ENCODE data around the gene SH3GL1. TPM values are rescaled to one million over a fixed set of nuclear protein-coding genes. Genes with fewer than 3 reads are reported as not detected.

The SH3GL1 gene
- total RNA-seq, 4 donors from 2014 or later, result 109 to 117 (median 112) TPM

DNA sequence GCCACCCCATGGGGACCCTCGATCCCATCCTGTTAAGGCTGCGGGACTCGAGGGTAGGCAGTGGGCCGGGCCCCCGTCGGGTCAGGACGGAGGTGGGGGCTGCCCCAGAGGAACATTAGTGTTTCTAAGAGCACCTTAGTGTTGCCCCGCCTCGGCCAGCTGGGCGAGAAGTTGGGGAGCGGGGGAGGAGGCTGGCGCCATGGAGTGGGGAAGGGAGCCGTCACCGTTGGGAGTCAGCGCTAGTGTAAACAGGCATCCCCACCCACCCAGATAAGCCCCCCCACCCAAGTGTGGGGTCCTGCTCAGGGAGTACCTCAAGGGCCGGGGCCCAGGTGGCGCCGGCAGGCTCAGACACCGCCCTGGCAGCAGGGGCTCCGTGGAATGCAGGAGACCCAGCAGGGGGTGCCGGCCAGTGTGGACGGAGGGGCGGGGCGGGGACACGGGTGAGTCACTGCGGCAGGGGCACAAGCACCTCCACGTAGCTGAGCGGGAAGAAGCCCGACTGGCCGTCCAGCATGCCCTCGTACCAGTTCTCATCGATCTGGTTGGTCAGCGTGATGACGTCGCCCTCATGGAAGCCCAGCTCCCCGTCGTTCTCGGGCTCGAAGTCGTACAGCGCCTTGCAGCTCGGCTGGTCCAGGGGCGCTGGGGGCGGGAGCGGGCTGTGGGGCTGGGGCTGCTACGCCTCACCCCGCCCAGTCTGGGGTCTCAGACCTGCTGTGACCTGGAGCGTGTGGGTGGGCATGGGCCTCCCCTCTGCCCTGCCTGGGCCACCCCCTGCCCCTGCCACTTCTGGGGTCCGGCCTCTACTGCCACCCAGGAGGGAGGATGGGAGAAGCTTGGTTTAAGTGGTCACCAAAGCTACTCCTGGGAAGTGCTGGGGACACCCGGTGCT lies 38.9 kb downstream of the SH3GL1 start:
- TF ChIP-seq POLR2A (IDR thresholded peaks at IDR 0.05), result no peak
- intact Hi-C loops (cut with DNase I; ENCODE audit: low total_unique reads), result no loop called here
- peak in 1 of 2 donors; percentile 84 for DNase-seq (ENCODE audit: low spot score in 2 of 2)
- no peak overlapping the region for H3K4me3 ChIP-seq (ENCODE audit: low read depth, poor library complexity, severe bottlenecking)
- 91 to 92% methylated on average over 45 of the region's 50 CpGs for WGBS, 2 donors

DNA sequence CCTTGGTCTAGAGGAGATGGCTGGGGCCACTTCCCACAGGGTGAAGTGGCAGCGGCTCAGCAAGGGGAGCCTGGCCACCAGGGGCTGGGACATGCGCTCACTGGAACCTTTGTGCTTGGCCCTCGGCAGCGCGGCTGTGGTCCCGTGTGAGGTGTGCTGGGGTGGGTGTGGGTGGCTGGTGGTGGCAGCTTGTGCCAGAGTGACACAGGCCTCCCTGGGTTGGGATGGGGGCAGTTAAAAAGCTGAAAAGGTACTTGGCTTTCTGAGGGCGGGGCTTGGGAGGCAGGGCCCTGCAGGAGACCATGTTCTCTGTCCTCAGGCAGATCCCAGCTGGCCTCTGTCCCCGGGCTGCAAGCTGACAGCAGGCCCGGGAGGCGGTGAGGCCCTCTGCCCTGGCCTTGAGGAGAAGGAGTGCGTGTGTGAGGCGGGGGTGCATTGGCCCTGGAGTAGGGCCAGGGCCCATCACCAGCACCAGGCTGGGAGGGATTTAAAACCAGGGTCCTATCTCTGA lies 39.7 kb downstream of the SH3GL1 start:
- peak in 1 of 2 donors; percentile 83 for DNase-seq (ENCODE audit: low spot score in 2 of 2)
- no peak overlapping the region for H3K4me3 ChIP-seq (ENCODE audit: low read depth, poor library complexity, severe bottlenecking)
- intact Hi-C loops (cut with DNase I; ENCODE audit: low total_unique reads), result no loop called here
- 68 to 78% methylated on average over 12 of the region's 12 CpGs for WGBS, 2 donors
- TF ChIP-seq, protein P1, sequence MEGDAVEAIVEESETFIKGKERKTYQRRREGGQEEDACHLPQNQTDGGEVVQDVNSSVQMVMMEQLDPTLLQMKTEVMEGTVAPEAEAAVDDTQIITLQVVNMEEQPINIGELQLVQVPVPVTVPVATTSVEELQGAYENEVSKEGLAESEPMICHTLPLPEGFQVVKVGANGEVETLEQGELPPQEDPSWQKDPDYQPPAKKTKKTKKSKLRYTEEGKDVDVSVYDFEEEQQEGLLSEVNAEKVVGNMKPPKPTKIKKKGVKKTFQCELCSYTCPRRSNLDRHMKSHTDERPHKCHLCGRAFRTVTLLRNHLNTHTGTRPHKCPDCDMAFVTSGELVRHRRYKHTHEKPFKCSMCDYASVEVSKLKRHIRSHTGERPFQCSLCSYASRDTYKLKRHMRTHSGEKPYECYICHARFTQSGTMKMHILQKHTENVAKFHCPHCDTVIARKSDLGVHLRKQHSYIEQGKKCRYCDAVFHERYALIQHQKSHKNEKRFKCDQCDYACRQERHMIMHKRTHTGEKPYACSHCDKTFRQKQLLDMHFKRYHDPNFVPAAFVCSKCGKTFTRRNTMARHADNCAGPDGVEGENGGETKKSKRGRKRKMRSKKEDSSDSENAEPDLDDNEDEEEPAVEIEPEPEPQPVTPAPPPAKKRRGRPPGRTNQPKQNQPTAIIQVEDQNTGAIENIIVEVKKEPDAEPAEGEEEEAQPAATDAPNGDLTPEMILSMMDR (IDR thresholded peaks at IDR 0.05), result no peak
- TF ChIP-seq POLR2A (IDR thresholded peaks at IDR 0.05), result no peak

DNA sequence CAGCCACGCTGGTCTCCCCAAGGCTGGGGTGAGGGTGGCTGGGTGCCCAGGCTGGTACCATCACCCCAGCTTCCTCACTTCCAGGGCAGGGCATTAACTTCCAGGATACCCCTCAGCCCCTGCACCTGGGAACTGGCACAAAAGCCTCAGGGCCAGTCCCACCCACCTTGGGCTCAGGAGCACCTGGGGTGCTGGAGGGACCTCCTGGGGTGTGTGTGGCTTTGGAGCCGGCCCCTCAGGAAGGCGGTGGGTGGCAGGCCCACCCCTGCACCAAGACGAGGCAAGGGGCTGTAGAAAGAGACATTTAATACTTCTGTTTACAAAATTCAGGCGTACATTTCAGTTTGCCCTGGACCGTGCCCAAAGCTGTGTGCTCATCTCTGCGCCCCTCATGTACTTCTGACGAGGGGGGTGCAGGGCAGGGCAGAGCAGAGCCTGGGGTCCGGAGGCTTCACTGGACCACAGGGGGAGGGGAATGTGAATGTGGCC lies 40.2 kb downstream of the SH3GL1 start:
- TF ChIP-seq POLR2A (IDR thresholded peaks at IDR 0.05), result no peak
- TF ChIP-seq, protein P1 (IDR thresholded peaks at IDR 0.05), result no peak
- intact Hi-C loops (cut with DNase I; ENCODE audit: low total_unique reads), result no loop called here
- WGBS, 2 donors, result 73 to 86% methylated on average over 8 to 9 of the region's 9 CpGs
- H3K4me3 ChIP-seq (ENCODE audit: low read depth, poor library complexity, severe bottlenecking), result no peak overlapping the region
- DNase-seq (ENCODE audit: low spot score in 2 of 2), result no peak

DNA sequence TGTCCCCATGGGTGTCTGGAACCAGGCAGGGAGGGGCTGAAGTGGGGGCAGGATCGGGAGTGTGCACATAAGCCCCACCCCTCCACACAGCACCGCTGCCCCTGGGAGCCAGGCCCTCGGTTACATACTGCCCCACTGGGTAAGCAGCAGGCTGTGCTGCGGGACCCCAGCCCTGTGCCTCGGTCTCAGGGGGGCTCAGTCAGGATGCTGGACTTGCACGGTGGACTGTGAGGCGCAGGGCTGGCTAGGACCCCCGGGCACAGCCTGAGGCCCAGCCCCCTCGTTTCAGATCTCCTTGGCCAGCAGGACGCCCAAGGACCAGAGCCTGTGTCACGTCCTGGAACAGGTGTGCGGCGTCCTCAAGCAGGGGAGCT lies 40.7 kb downstream of the SH3GL1 start:
- intact Hi-C loops (cut with DNase I; ENCODE audit: low total_unique reads), result no loop called here
- no peak for TF ChIP-seq POLR2A (IDR thresholded peaks at IDR 0.05)
- TF ChIP-seq, protein P1 (IDR thresholded peaks at IDR 0.05), result no peak
- no peak overlapping the region for H3K4me3 ChIP-seq (ENCODE audit: low read depth, poor library complexity, severe bottlenecking)
- peak in 1 of 2 donors; percentile 82 for DNase-seq (ENCODE audit: low spot score in 2 of 2)
- 76 to 84% methylated on average over 6 to 9 of the region's 13 CpGs for WGBS, 2 donors

DNA sequence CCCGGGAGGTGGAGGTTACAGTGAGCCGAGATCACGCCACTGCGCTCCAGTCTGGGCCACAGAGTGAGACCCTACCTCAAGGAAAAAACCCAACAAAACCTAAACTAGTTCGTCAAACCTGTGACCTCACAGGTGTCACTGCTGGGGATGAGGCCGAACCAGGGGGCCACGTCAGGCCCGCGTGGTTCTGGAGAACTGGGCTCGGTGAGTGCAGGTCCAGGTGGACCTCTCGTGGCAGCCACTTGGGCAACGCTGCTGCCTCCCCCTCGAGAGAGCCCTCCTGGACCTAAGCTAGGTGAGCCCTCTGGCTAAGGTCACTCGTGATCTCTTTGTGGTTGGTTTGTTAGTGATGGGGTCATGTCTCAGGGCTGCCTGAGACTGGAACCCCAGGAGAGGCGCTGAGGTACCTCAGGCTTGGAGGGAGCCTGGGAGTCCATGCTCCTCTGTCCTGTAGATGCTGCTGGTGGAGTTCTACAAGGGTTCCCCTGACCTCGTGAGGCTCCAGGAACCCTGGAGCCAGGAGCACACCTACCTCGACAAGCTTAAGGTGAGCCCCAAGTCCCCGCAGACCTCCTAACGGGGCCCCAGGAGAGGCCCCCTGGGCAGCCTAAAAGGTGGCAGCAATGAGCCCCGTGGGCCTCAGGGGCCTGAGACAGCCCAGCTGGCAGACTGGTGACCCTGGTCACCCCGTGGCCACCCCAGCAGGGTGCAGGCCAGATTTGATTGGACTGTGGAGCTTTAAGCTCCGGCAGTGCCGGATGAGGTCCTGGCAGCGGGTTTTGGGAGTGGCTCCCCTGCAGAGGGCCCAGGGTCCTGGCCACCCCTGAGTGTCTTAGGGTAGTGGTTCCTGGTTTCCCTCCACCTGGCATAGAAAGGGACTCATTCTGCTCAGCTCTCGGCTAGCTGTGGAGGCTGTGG lies 41.4 kb downstream of the SH3GL1 start:
- no peak overlapping the region for H3K4me3 ChIP-seq (ENCODE audit: low read depth, poor library complexity, severe bottlenecking)
- intact Hi-C loops (cut with DNase I; ENCODE audit: low total_unique reads), result no loop called here
- 83 to 87% methylated on average over 17 to 21 of the region's 25 CpGs for WGBS, 2 donors
- no peak for TF ChIP-seq POLR2A (IDR thresholded peaks at IDR 0.05)
- TF ChIP-seq, protein P1 (IDR thresholded peaks at IDR 0.05), result no peak
- DNase-seq (ENCODE audit: low spot score in 2 of 2), result no peak
